Measurements from ENCODE around the gene PCDHB10. TPM values are rescaled to one million over a fixed set of nuclear protein-coding genes. Genes with fewer than 3 reads are reported as not detected.
"Not testable (repeated sequence)": the region's sequence is repeated elsewhere in the genome, so short reads cannot be mapped to it uniquely, and the experiment has no call there.

Gene PCDHB10
- polyA plus RNA-seq, 1 experiment = 0.28 TPM

DNA sequence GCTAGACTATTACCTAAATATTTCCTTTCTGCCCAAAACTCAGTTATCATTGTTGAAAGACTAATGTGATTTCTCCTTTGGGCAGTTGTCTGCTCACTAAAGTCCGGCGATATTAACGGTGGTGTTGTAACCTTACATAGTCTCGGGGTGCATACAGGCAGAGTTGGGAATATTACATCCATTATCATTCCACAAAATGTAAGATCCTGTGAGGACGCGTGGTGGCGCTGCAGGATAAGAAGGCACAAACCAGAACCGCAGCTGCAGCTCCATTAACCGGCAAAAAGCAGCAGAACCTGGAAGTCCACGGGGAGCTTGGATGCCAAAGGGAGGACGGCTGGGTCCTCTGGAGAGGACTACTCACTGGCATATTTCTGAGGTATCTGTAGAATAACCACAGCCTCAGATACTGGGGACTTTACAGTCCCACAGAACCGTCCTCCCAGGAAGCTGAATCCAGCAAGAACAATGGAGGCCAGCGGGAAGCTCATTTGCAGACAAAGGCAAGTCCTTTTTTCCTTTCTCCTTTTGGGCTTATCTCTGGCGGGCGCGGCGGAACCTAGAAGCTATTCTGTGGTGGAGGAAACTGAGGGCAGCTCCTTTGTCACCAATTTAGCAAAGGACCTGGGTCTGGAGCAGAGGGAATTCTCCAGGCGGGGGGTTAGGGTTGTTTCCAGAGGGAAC, 21.6 kb downstream of the PCDHB10 start, which contains the start of gene PCDHB13:
PCDHB13 (plus strand) TSS at position 264 of the 684 bp plus-strand sequence; CDS start at position 469, 205 bp downstream.
- DNase-seq (ENCODE audit: low read depth); H3K27me3 ChIP-seq (ENCODE audit: control insufficient read depth, insufficient read depth, low read length); H3K4me3 ChIP-seq (ENCODE audit: low read depth, low read length); POLR2A ChIA-PET; H3K36me3 ChIP-seq (ENCODE audit: control insufficient read depth, insufficient read depth, low read length): not testable (repeated sequence)
- TF ChIP-seq CTCF (IDR thresholded peaks at IDR 0.05; ENCODE audit: insufficient read depth, low read depth, low read length) = 0 out of 2 replicates have a peak, but pooled peaks have one; percentile 10
- CTCF ChIA-PET = interaction anchor here (1.3 to 1.4 kb wide), 2 partner anchors 9 to 12 kb away, joined by 3 to 4 read pairs; partner anchors contain the start of gene PCDHB14

DNA sequence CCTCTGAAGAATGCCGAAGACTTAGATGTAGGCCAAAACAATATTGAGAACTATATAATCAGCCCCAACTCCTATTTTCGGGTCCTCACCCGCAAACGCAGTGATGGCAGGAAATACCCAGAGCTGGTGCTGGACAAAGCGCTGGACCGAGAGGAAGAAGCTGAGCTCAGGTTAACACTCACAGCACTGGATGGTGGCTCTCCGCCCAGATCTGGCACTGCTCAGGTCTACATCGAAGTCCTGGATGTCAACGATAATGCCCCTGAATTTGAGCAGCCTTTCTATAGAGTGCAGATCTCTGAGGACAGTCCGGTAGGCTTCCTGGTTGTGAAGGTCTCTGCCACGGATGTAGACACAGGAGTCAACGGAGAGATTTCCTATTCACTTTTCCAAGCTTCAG, 22.4 kb downstream of the PCDHB10 start:
- CTCF ChIA-PET; DNase-seq (ENCODE audit: low read depth); H3K36me3 ChIP-seq (ENCODE audit: control insufficient read depth, insufficient read depth, low read length); H3K4me3 ChIP-seq (ENCODE audit: low read depth, low read length); POLR2A ChIA-PET; H3K27me3 ChIP-seq (ENCODE audit: control insufficient read depth, insufficient read depth, low read length): not testable (repeated sequence)

DNA sequence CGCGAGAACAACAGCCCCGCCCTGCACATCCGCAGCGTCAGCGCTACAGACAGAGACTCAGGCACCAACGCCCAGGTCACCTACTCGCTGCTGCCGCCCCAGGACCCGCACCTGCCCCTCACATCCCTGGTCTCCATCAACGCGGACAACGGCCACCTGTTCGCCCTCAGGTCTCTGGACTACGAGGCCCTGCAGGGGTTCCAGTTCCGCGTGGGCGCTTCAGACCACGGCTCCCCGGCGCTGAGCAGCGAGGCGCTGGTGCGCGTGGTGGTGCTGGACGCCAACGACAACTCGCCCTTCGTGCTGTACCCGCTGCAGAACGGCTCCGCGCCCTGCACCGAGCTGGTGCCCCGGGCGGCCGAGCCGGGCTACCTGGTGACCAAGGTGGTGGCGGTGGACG, 23.4 kb downstream of the PCDHB10 start:
- H3K4me3 ChIP-seq (ENCODE audit: low read depth, low read length); POLR2A ChIA-PET; DNase-seq (ENCODE audit: low read depth); H3K27me3 ChIP-seq (ENCODE audit: control insufficient read depth, insufficient read depth, low read length); H3K36me3 ChIP-seq (ENCODE audit: control insufficient read depth, insufficient read depth, low read length); CTCF ChIA-PET: not testable (repeated sequence)

DNA sequence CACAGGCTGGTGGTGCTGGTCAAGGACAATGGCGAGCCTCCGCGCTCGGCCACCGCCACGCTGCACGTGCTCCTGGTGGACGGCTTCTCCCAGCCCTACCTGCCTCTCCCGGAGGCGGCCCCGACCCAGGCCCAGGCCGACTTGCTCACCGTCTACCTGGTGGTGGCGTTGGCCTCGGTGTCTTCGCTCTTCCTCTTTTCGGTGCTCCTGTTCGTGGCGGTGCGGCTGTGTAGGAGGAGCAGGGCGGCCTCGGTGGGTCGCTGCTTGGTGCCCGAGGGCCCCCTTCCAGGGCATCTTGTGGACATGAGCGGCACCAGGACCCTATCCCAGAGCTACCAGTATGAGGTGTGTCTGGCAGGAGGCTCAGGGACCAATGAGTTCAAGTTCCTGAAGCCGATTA, 23.9 kb downstream of the PCDHB10 start:
- CTCF ChIA-PET; H3K4me3 ChIP-seq (ENCODE audit: low read depth, low read length); H3K36me3 ChIP-seq (ENCODE audit: control insufficient read depth, insufficient read depth, low read length); H3K27me3 ChIP-seq (ENCODE audit: control insufficient read depth, insufficient read depth, low read length); POLR2A ChIA-PET; DNase-seq (ENCODE audit: low read depth): not testable (repeated sequence)

DNA sequence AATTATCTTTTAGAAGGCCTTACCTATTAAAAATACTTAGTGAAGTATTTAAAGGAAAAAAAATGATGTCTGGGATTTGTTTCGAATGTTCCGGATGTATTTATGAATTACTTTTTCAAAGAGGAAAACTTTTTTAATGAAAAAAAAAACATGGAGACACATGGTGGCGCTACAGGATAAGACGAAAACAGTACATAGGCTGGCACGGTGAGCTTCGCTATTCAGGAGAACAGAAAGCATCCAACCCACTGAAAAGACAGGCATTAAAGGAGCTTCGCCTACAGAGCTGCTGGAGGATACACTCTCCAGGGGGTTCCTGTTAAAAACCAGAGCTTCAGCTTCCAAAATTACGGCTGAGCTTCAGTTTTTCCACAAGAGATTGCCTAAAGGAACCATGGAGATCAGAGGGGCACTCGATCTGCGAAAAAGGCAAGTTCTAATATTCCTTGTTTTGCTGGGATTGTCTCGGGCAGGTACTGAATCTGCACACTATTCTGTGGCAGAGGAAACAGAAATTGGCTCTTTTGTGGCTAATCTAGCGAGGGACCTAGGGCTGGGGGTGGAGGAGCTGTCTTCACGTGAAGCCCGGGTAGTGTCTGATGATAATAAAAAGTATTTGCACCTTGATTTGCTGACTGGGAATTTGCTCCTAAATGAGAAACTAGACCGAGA, 31.1 kb downstream of the PCDHB10 start, which contains the start of gene PCDHB14:
PCDHB14 (plus strand) TSS at position 232 of the 672 bp plus-strand sequence; CDS start at position 395, 163 bp downstream.
- CTCF ChIA-PET = interaction anchor here (0.6 to 2.5 kb wide), 12 partner anchors 10 to 355 kb away, joined by 3 to 15 read pairs (median 4); partner anchors contain the start of genes PCDHB12, PCDHB13, PCDHGA10 and PCDHGB7
- H3K36me3 ChIP-seq (ENCODE audit: control insufficient read depth, insufficient read depth, low read length) = no peaks in the 10 kb centered on the region
- POLR2A ChIA-PET = no interaction called here
- no peak for DNase-seq (ENCODE audit: low read depth)
- H3K27me3 ChIP-seq (ENCODE audit: control insufficient read depth, insufficient read depth, low read length) = no peaks in the 10 kb centered on the region
- H3K4me3 ChIP-seq (ENCODE audit: low read depth, low read length) = peak within 1 kb of the TSS; percentile 27
- 0 out of 2 replicates have a peak, but pooled peaks have one; percentile 21 for TF ChIP-seq CTCF (IDR thresholded peaks at IDR 0.05; ENCODE audit: insufficient read depth, low read depth, low read length)

GRCh38 chr5:141224844-141225243, 32.7 kb downstream of the PCDHB10 start:
- H3K36me3 ChIP-seq (ENCODE audit: control insufficient read depth, insufficient read depth, low read length); H3K27me3 ChIP-seq (ENCODE audit: control insufficient read depth, insufficient read depth, low read length); DNase-seq (ENCODE audit: low read depth); H3K4me3 ChIP-seq (ENCODE audit: low read depth, low read length); POLR2A ChIA-PET: not testable (repeated sequence)
- CTCF ChIA-PET = interaction anchor here (0.7 to 2.2 kb wide), 2 partner anchors 9 to 1737 kb away, joined by 3 to 15 read pairs; no protein-coding TSS in a partner anchor

- H3K4me3 ChIP-seq (ENCODE audit: low read depth, low read length); DNase-seq (ENCODE audit: low read depth); POLR2A ChIA-PET; H3K27me3 ChIP-seq (ENCODE audit: control insufficient read depth, insufficient read depth, low read length); H3K36me3 ChIP-seq (ENCODE audit: control insufficient read depth, insufficient read depth, low read length); CTCF ChIA-PET: not testable (repeated sequence)
Observed at GRCh38 chr5:141225421-141225820, 33.3 kb downstream of the PCDHB10 start.
